Heart left ventricle (tissue), 16 donors: Measurements from ENCODE around the gene CLDN6. TPM values are rescaled to one million over a fixed set of nuclear protein-coding genes. Genes with fewer than 3 reads are reported as not detected.

Experiments
- ATAC-seq, 4 donors: fragments of 200-7000 bp; cut with Tn5 transposase; one replicate each; pipeline ENCODE4 v1.9.1; 2020 to 2022; ENCODE audit warnings: moderate library complexity in 4 of 4, mild to moderate bottlenecking in 3 of 4, moderate number of reproducible peaks in 1 of 4
- DNase-seq, 5 donors: peaks; one replicate each; pipeline ENCODE4 v3.0.0-alpha.2; 2020
- H3K27ac ChIP-seq, 12 donors: fragments of 200-600 bp; sonication (generic) in 4 of 12; one replicate each; pipeline versions ENCODE4 v1.5.0 to v1.8.0; 2016 to 2022; ENCODE audit warnings: mild to moderate bottlenecking in 2 of 12
- H3K27me3 ChIP-seq, 9 donors: fragments of 200-600 bp; sonication (generic) in 2 of 9; one replicate each; pipeline versions ENCODE4 v1.5.1 to v1.8.0; 2016 to 2022; ENCODE audit warnings: mild to moderate bottlenecking in 3 of 9
- H3K36me3 ChIP-seq, 9 donors: fragments of 200-600 bp; sonication (generic) in 2 of 9; one replicate each; pipeline versions ENCODE4 v1.5.0 to v1.8.0; 2018 to 2022; ENCODE audit warnings: mild to moderate bottlenecking in 2 of 9
- H3K4me1 ChIP-seq, 12 donors: fragments of 200-600 bp; sonication (generic) in 4 of 12; one replicate each; pipeline versions ENCODE4 v1.5.0 to v1.8.0; 2016 to 2022; ENCODE audit warnings: mild to moderate bottlenecking in 3 of 12
- H3K4me3 ChIP-seq, 12 donors: fragments of 200-600 bp; sonication (generic) in 4 of 12; one replicate each; pipeline versions ENCODE4 v1.5.0 to v1.8.0; 2017 to 2022; ENCODE audit warnings: mild to moderate bottlenecking in 9 of 12, moderate library complexity in 4 of 12
- H3K9me3 ChIP-seq, 12 donors: fragments of 200-600 bp; sonication (generic) in 4 of 12; one replicate each; pipeline versions ENCODE4 v1.5.0 to v1.8.0; 2016 to 2022; ENCODE audit warnings: mild to moderate bottlenecking in 1 of 12
- POLR2A ChIP-seq, 2 donors: fragments of 450-650 bp; IDR thresholded peaks; one replicate each; pipeline ENCODE4 v1.6.1; 2017; ENCODE audit warnings: antibody characterized with exemption in 2 of 2, mild to moderate bottlenecking in 2 of 2, moderate library complexity in 2 of 2
- WGBS, 4 donors: extraction: QIAGEN DNeasy Blood & Tissue Kit in 2 of 4; methylation state at CpG; one replicate each; pipeline versions ENCODE4 v1.1.5 to v1.1.7; 2013 to 2018; 5-methylcytosine and 5-hydroxymethylcytosine counted together
- intact Hi-C, 10 donors: fragments of 100-400 bp; cut with DNase I; formaldehyde crosslinking; loops; one replicate each; pipeline versions ENCODE4 v1.11.1 to v1.14.2; 2022
- polyA plus RNA-seq, 2 donors: library from polyadenylated mRNA; stranded (reverse); fragments of 200-250 nt; gene quantifications; one replicate each; pipeline ENCODE4 v1.2.3, GENCODE V29; 2013
- total RNA-seq, 9 donors: library from RNA; depleted of rRNA in 2 of 9; stranded (reverse); fragments of >200 nt in 2 of 9; fragmentation: NEBNext Ultra II Directional in 3 of 9; extraction: Animal tissue kit (Norgen Biotek cat#: 25700) in 3 of 9; gene quantifications; one replicate each; pipeline versions ENCODE4 v1.1.0 to v1.2.4, GENCODE V29; 2016 to 2023
- TF ChIP-seq, protein P1 (sequence below), 12 donors: fragments of 200-600 bp; sonication (generic) in 4 of 12; IDR thresholded peaks; one replicate each; pipeline versions ENCODE4 v1.5.0 to v1.8.0; 2018 to 2022; ENCODE audit warnings: antibody characterized with exemption in 12 of 12, mild to moderate bottlenecking in 5 of 12
- donor health status: ischemic (EF 13 %, LVEDD 7.1; RV severe dilation, severe dysfunction).
- donor health status: healthy with polysubstance abuse.
- donor health status: DM: no; HTN: yes; CAD: no.
- donor health status: DM: no; HTN: no; CAD: no.
- donor health status: ischemic (EF 25% LVEDD 6.9; RV normal size, moderate dysfunction).
- donor health status: ischemic (EF 25% LVEDD 5.7; RV mildly dilated, moderate dysfunction).
- donor health status: healthy.
- donor health status: DM: yes; HTN: yes; CAD: no.
- donor health status: ischemic (EF 35%, LVEDD 5.7; RV mildly dilated, moderate dysfunction).
- donor health status: nonischemic (EF 11% LVEDD 7.7; RV severe dilation, severe dysfunction).
- donor health status: DM: yes; HTN: yes; CAD: no.
- donor health status: PGD.
- donor health status: ischemic (EF 29% LVEDD 5.4; RV normal size, mild dysfunction).
- donor health status: nonischemic (EF 23%, LVEDD 6.1; RV moderate dilation, normal function).

Gene CLDN6
- total and polyA plus RNA-seq, 11 donors: 0.04 TPM; not detected in 10

DNA sequence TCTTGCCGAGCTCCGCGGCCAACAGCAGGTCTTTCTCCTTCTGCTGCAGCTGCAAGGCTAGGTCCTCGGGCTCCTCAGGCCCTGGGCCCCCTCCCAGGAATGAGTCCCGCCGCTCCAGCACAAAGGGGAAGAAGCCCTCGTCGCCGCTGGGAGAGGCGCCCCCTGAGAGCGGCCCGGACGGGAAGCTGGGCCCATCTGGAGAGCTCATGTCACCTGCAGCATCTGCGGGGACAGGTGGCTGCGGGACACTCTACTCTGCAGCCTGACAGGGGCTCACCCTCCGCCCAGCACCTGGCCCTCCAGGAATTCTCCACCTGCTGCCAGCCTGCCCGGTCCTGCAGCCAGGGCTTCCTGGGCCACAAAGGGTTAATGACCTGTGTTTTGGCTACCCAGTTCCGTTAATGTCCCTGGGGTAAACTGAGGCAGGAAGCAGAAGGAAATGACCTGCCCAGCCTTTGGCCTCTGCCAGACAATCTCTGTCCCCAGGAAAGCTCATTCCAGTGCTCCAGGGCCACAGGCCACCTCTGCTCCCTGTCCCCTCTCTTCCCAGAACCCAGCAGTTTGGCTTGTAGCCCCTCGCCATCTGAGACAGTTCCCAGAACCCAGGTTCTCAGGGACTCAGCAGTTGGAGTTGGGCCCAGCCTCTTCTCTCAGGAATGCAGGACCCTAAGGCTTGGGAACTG lies 17.4 kb upstream of the CLDN6 start:
- Histone ChIP-seq H3K27ac (no peak overlapping the region), H3K36me3 (no peaks in the 10 kb centered on the region), H3K4me1 (peaks cover 0 to 19% (median 0%) of the 10 kb centered on the region in 12 donors), H3K9me3 (no peaks in the 10 kb centered on the region), H3K4me3 (no peak overlapping the region), H3K27me3 (peaks cover 31 to 99% (median 80%) of the 10 kb centered on the region in 9 donors)
- DNase-seq: peak in 1 of 5 donors; percentile 26
- intact Hi-C loops: no loop called here
- WGBS, 4 donors: 35 to 43% (median 39%) methylated on average over 14 to 19 of the region's 19 CpGs
- ATAC-seq: no peak
- TF ChIP-seq, protein P1, sequence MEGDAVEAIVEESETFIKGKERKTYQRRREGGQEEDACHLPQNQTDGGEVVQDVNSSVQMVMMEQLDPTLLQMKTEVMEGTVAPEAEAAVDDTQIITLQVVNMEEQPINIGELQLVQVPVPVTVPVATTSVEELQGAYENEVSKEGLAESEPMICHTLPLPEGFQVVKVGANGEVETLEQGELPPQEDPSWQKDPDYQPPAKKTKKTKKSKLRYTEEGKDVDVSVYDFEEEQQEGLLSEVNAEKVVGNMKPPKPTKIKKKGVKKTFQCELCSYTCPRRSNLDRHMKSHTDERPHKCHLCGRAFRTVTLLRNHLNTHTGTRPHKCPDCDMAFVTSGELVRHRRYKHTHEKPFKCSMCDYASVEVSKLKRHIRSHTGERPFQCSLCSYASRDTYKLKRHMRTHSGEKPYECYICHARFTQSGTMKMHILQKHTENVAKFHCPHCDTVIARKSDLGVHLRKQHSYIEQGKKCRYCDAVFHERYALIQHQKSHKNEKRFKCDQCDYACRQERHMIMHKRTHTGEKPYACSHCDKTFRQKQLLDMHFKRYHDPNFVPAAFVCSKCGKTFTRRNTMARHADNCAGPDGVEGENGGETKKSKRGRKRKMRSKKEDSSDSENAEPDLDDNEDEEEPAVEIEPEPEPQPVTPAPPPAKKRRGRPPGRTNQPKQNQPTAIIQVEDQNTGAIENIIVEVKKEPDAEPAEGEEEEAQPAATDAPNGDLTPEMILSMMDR (IDR thresholded peaks at IDR 0.05): no peak
- TF ChIP-seq POLR2A (IDR thresholded peaks at IDR 0.05): no peak

DNA sequence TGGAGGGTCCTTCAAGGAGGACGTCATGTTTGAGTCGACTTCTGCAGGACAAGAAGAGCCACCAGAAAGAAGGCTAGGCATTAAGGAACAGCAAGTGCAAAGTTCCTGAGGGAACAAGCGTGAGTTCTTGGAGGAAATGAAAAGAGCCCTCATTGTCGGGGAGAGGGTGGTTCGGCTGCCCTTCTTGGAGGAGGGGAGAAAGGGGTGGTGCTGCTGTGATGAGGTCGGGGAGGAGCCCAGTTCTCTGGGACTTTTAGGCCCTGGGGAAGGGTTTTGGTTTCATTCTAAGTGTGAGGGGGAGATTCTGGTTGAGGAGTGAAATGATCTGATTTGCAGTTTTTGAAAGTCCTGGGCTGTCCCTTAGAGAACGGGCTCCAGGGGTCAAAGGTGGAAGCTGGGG lies 14.6 kb upstream of the CLDN6 start:
- DNase-seq: no peak
- no peak for ATAC-seq
- H3K9me3 ChIP-seq: no peaks in the 10 kb centered on the region
- WGBS, 4 donors: 38 to 50% (median 43%) methylated on average over 7 of the region's 7 CpGs
- H3K27ac ChIP-seq: no peak overlapping the region
- intact Hi-C loops: loop anchor here in 1 of 10 donors (5.0 kb wide), 1 partner anchor 135 kb away; no protein-coding TSS in a partner anchor
- peaks cover 0 to 43% (median 12%) of the 10 kb centered on the region in 12 donors for H3K4me1 ChIP-seq
- no peaks in the 10 kb centered on the region for H3K36me3 ChIP-seq
- peaks cover 32 to 90% (median 66%) of the 10 kb centered on the region in 9 donors for H3K27me3 ChIP-seq
- H3K4me3 ChIP-seq: no peak overlapping the region
- TF ChIP-seq, protein P1 (IDR thresholded peaks at IDR 0.05): no peak
- no peak for TF ChIP-seq POLR2A (IDR thresholded peaks at IDR 0.05)

DNA sequence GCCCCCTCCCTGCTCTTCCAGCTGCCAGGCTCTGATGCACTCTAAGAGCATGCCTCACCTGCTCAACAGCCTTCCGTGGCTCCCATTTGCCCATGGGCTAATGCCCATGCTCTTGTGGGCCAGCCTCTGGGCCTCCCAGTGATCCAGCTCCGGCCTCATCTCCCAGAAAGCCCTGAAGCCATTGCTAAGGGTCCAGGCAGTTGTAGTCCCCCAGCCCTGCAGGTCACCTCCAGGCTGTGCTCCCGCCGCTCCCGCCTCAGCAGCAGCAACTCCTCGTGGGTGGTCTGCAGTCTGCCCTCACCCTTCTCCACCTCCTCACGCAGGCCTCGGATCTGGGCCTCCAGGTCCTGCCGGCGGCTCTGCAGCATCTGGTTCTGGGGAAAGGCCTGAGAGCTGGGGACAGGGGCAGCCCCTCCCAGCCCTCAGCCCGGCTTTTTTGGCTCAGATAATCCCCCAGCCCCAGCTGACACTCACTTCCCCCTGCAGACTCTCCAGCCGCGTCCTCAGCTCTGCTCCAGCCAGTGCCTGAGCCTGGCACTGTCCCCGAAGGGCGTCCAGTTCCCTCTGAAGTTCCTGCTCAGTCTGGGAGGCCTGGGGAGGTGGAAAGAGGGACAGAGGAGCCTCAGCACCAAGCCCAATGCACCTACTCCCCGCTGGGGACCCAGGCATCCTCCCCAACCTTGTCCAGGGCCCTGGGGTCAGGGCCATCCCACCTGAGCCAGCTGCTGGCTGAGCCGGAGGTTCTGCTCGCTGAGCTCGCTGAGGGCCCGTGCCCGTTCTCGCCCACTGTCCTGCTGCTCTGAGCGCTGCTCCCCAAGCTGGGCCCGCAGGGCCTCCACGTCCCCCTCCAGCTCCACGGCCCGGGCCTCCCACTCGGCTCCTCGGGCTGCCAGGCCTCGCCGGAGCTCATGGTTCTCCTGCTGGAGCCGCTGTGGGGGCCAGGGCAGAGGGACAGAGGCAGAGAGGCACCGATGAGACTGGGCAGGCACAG lies 12.5 kb upstream of the CLDN6 start:
- DNase-seq: no peak
- H3K36me3 ChIP-seq: peaks cover 0 to 20% (median 18%) of the 10 kb centered on the region in 9 donors
- peaks cover 0 to 33% (median 10%) of the 10 kb centered on the region in 12 donors for H3K4me1 ChIP-seq
- H3K9me3 ChIP-seq: no peaks in the 10 kb centered on the region
- peaks cover 16 to 69% (median 45%) of the 10 kb centered on the region in 9 donors for H3K27me3 ChIP-seq
- TF ChIP-seq, protein P1 (IDR thresholded peaks at IDR 0.05): no peak
- TF ChIP-seq POLR2A (IDR thresholded peaks at IDR 0.05): no peak
- no peak overlapping the region for H3K4me3 ChIP-seq
- 80 to 85% (median 82%) methylated on average over 21 to 33 of the region's 33 CpGs for WGBS, 4 donors
- H3K27ac ChIP-seq: no peak overlapping the region
- ATAC-seq: no peak
- intact Hi-C loops: loop anchor here in 1 of 10 donors (5.0 kb wide), 1 partner anchor 137 kb away; no protein-coding TSS in a partner anchor
